ENCODE measurements around the gene TRIM40.
A peak's percentile ranks its signal among the peaks of the same experiment; 100 is the strongest.
"Not testable (repeated sequence)": the region's sequence is repeated elsewhere in the genome, so short reads cannot be mapped to it uniquely, and the experiment has no call there.

Gene TRIM40

GRCh38 chr6:30113841-30114240, 22.1 kb upstream of the TRIM40 start:
- no peak for DNase-seq

GRCh38 chr6:30116724-30117123, 19.2 kb upstream of the TRIM40 start:
- no peak for DNase-seq

- DNase-seq = not testable (repeated sequence)
Observed at GRCh38 chr6:30118691-30119090, 17.2 kb upstream of the TRIM40 start.

- DNase-seq = no peak
Observed at GRCh38 chr6:30121446-30122366, 14.2 kb upstream of the TRIM40 start.

- DNase-seq = no peak
Observed at GRCh38 chr6:30122515-30122914, 13.4 kb upstream of the TRIM40 start.

- no peak for DNase-seq
Observed at GRCh38 chr6:30127238-30128093, 8.5 kb upstream of the TRIM40 start.

GRCh38 chr6:30129265-30130178, 6.4 kb upstream of the TRIM40 start:
- no peak for DNase-seq

- DNase-seq = no peak
Observed at GRCh38 chr6:30130179-30130679, 5.7 kb upstream of the TRIM40 start.

GRCh38 chr6:30130887-30131862, 4.8 kb upstream of the TRIM40 start:
- peak; percentile 84 for DNase-seq

GRCh38 chr6:30131947-30132497, 3.9 kb upstream of the TRIM40 start:
- no peak for DNase-seq

- no peak for DNase-seq
Observed at GRCh38 chr6:30135147-30135546, 793 bp upstream of the TRIM40 start.

GRCh38 chr6:30136570-30137286, 788 bp downstream of the TRIM40 start:
- no peak for DNase-seq

GRCh38 chr6:30140240-30140639, 4.3 kb downstream of the TRIM40 start:
- DNase-seq = not testable (repeated sequence)

GRCh38 chr6:30142665-30143064, 6.7 kb downstream of the TRIM40 start:
- DNase-seq = no peak

GRCh38 chr6:30143780-30144179, 7.8 kb downstream of the TRIM40 start:
- DNase-seq = no peak

GRCh38 chr6:30144811-30145210, 8.9 kb downstream of the TRIM40 start:
- no peak for DNase-seq

GRCh38 chr6:30145818-30146217, 9.9 kb downstream of the TRIM40 start:
- DNase-seq = no peak

- DNase-seq = no peak
Observed at GRCh38 chr6:30147096-30147495, 11.2 kb downstream of the TRIM40 start.

GRCh38 chr6:30149234-30149633, 13.3 kb downstream of the TRIM40 start:
- no peak for DNase-seq

GRCh38 chr6:30149858-30150550, 14.1 kb downstream of the TRIM40 start:
- no peak for DNase-seq

Data from CD4-positive, alpha-beta T cell treated with Interleukin-12 subunit alpha and Interleukin-12 subunit beta, for 1 hour (primary cell).